SW480 (cell line): ENCODE data around the gene RAD21L1.

Experiments
- DNase-seq: peaks from one replicate; pipeline ENCODE4 v3.0.0-alpha.2; 2016; ENCODE audit warnings: low spot score

The RAD21L1 gene

DNA sequence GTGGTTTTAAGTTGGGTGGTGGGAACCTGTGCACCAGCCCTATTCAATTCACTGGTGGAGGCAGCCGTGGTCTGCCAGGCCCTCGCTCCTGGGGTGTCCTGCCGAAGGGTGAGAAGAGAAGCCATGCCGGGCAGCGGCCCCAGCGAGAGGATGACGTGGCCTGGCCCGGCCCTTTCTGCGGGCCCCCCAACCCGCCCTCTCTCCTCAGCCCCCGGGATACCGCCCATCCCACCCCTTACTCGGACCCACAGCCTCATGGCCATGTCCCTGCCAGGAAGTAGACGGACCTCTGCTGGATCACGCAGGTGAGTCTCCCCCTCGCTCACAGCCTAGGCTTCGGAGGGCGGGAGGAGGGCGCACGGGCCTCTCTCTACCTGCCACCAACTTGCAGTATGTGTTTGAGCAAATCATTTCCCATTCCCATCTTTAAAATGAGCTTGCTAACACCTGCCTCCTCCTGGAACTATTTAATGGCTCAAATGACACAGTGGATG is 70.3 kb downstream of the RAD21L1 start:
- DNase-seq: no peak

DNA sequence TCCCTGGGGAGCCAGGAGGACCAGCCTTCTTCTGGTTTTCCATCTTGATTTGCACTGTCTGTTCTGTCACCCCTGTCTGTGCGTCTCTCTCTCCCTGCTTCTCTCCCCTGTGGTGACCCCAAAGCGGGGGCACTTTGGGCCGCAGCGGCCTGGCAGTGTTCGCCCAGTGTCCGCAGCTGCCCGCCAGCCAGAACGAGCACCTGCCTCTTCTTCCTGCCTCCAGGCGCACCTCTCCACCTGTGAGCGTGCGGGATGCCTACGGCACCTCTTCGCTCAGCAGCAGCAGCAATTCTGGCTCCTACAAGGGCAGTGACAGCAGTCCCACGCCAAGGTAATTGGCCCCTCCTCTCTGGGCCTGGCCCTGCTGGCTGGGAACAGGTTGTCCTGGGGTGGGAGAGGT is 71.1 kb downstream of the RAD21L1 start:
- no peak for DNase-seq

DNA sequence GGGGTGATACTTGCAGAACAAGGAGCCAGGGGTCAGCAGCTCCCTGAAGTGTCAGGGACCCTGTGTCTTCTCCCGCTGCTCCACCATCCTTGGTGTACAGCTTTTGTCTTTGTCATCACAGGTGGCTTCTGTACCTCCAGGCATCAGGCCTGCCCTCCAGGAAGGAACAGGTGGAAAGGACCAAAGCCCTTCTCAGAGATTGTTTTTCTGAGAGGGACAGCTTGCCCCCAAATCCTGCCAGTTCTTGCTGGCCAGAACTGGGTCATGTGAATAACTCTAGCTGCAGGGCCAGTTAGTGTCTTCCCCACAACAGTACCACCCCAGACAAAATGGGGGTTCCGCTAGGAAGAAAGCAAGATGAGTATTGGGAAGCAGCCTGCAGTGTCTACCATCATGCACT is 71.6 kb downstream of the RAD21L1 start:
- no peak for DNase-seq

DNA sequence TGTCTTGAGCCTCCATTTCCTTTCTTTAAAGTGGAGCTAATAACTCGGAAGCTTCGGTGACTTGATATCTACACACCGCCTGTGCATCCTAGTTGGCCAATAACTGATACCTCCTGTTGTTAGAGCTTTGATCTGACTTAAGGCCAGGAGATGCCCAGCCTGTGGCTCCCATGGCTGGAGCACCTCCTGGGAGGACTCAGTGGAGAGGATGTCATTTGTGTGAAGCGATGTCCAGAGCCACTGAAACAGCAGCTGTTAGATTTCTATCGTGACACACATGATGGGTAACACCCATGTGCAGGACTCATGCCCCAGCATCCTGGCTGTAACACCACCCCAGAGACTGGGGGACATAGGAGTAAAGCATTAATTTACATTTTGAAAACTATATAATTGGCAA is 72.3 kb downstream of the RAD21L1 start:
- no peak for DNase-seq

DNA sequence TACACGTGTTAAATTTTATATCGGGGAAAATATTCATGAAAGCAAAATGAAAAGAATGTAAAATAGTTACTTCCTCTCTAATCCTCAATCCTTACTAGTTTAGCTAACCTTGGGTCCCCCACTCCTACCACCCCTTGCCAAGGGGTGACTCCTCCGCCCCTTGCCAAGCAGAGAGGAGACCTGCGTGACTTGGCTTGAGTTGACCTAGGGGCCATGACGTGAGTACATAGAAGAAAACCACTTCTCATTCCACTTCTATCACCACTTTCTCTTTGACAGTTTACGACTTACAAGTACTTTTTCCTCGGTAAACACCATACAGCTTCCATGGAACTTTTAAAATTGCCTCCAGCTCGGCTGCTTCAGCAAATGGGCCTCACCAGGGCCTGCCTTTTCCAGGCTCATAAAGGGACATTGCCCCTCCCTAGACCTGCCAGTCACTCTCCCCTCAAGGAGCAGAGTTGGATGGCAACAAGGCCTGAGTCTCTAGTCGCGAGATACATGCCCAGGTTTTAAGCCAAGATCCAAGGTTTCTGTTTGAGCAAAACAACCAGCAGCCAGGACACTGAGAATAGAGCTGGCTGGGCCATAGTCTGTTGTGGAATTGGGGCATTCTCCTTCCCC is 73.2 kb downstream of the RAD21L1 start:
- DNase-seq: no peak

DNA sequence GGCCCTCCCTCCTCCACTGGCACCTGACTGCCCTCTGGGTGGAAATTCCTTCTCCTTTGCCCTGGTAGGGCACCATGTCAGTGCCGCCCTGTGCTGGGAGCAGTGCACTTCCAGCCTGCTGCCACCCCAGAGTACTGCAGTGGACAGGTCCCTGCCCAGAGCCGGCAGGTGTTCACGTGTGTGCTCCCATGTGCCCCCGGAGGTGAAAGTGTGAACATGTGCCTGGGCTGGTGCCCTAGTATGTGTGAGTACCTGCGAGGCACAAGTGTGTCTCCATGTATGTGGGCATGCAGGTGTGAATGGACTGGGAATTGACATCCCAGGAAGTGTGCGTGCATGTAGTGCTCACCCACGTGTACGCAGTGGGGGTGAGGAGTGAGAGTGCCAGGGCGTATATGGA is 73.7 kb downstream of the RAD21L1 start:
- DNase-seq: peak; percentile 35

DNA sequence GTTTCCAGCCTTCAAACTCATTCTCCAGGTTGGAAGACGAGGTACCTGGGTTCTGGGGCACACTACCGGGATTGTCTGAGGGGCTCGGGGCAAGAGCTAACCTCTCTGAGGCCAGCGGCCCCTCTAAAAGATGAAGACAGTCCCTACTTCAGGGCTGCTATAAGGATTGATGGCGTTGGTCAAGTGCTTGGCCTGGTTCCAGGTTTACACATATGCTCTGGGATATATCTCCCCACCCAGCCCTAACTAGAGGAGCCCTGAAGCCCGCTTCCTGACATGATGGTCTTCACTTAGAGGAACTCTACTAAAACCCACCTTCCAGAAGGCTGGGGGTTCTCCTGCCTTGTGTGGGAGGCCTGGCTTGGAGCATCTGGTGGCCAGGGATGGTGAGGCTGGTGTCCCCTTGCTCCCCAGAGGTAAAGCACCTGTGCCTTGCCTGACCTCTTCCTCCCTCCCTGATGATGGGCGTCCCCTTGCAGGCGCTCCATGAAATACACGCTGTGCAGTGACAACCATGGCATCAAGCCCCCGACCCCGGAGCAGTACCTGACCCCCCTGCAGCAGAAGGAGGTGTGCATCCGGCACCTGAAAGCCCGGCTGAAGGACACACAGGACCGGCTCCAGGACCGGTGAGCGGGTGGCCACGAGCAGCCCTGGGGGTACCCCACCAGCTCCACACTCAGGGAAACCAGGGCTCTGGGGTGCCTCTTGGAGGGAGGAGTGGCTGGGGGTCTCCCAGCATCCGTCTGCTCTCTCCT is 74.4 kb downstream of the RAD21L1 start:
- no peak for DNase-seq

DNA sequence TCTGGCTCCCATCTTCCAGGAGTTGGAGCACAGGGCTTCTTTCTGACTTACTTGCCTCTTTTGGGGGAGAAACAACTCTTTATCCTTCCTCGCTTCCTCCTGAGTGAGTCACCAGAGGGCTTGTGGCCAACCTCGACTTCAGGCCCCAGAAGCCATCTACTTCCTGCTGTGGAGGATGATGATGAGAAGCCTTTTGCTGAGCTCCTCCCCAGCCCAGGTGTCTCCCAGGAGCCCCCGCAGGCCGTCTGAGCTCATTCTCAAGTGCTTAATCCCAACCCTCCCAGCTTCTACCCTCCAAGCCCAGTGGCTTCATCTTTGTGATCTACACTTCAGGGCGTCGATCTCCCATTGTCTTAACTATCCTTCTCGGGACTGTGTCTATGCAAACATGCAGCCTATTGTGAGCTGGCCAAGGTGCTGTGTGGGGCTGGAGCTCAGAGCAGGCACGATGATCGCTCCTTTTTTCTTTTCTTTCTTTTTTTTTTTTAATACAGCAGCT is 75.2 kb downstream of the RAD21L1 start:
- DNase-seq: peak; percentile 14

DNA sequence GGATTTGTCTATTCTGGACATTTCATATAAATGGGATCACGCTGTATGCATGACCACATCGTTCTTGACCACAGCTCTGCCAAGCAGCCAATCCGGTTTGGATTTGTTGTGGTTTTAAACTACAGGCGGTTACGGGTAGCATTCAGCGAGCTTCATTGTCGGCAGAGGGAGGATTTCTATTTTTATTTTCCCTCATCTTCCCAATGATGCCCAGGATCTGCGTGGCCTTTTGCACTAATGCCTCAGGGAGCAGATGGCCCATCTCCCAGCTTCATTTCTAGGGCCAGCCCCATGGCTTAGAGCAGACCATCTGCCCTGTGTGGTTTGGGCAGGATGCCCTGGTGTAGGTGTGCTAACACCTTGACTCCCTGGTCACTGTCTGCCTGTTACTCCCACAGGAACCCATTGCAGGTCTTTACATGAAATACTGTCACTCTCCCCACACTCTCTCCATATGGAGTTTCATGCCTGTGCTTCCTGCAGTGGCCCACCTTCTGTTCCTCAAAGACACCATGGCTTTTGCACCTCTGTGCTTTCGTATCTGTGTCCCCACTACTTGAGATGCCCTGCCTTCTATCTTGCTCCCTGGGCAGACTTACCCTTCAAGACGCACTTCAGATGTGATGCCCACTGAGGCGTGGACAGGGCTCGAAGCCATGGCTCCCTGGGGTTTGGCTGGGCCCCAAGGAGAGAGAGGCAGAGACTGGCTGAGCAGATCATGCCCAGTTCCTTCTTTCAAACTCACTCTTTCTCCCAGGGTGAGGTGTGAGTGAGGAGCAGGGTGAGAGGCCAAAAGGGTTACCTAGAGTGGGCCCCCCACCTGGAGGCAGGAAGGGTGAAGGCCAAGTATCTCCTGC is 77.1 kb downstream of the RAD21L1 start:
- DNase-seq: peak; percentile 65

DNA sequence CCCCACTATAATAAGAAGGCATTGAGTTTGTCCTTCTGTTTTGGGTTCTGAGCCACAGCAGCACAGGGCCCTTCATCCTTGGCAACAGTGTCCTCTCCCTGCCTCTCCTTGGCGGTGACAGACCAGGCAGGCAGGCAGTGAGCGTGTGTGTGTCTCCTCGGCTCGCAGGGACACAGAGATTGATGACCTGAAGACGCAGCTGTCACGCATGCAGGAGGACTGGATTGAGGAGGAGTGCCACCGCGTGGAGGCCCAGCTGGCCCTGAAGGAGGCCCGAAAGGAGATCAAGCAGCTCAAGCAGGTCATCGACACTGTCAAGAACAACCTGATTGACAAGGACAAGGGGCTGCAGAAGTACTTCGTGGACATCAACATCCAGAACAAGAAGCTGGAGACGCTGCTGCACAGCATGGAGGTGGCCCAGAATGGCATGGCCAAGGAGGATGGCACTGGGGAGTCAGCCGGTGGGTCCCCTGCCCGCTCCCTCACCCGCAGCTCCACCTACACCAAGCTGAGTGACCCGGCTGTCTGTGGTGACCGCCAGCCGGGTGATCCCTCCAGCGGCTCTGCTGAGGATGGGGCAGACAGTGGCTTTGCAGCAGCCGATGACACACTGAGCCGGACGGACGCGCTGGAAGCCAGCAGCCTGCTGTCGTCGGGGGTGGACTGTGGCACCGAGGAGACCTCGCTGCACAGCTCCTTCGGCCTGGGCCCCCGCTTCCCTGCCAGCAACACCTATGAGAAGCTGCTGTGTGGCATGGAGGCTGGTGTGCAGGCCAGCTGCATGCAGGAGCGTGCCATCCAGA is 79.1 kb downstream of the RAD21L1 start:
- no peak for DNase-seq
